Activated CD8-positive, alpha-beta T cell treated with anti-CD3 and anti-CD28 coated beads for 36 hours (primary cell): ENCODE data around the gene CLDN3. TPM values are rescaled to one million over a fixed set of nuclear protein-coding genes. Genes with fewer than 3 reads are reported as not detected.

Source experiments
- ATAC-seq: fragments of 200-7000 bp; cut with Tn5 transposase; one replicate; pipeline ENCODE4 v1.10.0; 2021; ENCODE audit warnings: mild to moderate bottlenecking, moderate library complexity
- CTCF ChIA-PET: fragments of 350-600 bp; sonication (Branson Sonifier 250); formaldehyde crosslinking; loops from one replicate; lab custom pipeline; 2021; ENCODE audit warnings: antibody characterized with exemption; lab: Charles Lee
- POLR2A ChIA-PET: fragments of 350-600 bp; sonication (Branson Sonifier 250); formaldehyde crosslinking; loops from one replicate; lab custom pipeline; 2021; ENCODE audit warnings: antibody characterized with exemption; lab: Charles Lee
- DNase-seq: peaks from one replicate; pipeline ENCODE4 v3.0.0-alpha.2; 2020
- H3K27ac Mint-ChIP-seq: one replicate; pipeline ENCODE4 v1.8.0; 2021; ENCODE audit warnings: mild to moderate bottlenecking, mixed read lengths
- H3K27me3 Mint-ChIP-seq: one replicate; pipeline ENCODE4 v1.8.0; 2021; ENCODE audit warnings: mixed read lengths
- H3K36me3 Mint-ChIP-seq: one replicate; pipeline ENCODE4 v1.8.0; 2021; ENCODE audit warnings: low read depth, mixed read lengths
- H3K4me1 Mint-ChIP-seq: one replicate; pipeline ENCODE4 v1.8.0; 2021; ENCODE audit warnings: low read depth, mixed read lengths
- H3K4me3 Mint-ChIP-seq: one replicate; pipeline ENCODE4 v1.8.0; 2021; ENCODE audit warnings: mild to moderate bottlenecking, moderate library complexity, mixed read lengths
- H3K9me3 Mint-ChIP-seq: one replicate; pipeline ENCODE4 v1.8.0; 2021; ENCODE audit warnings: mixed read lengths
- CTCF ChIP-seq: fragments of 200-600 bp; IDR thresholded peaks from one replicate; pipeline ENCODE4 v1.8.0; 2022; ENCODE audit warnings: antibody characterized with exemption, mild to moderate bottlenecking
- intact Hi-C: fragments of 100-400 bp; cut with micrococcal nuclease; formaldehyde crosslinking; loops from one replicate; pipeline ENCODE4 v1.10.0; 2022
- total RNA-seq, 2 experiments: library from RNA; stranded (reverse); gene quantifications; one replicate each; pipeline ENCODE4 v1.2.3, GENCODE V29; 2021

Gene CLDN3
- total RNA-seq: not detected

GRCh38 chr7:73770002-73770859 is at the start of gene CLDN3:
Gene CLDN3 (minus strand): TSS chr7:73770270. CDS start chr7:73770049, 221 bp downstream.
- H3K27ac Mint-ChIP-seq: no peak within 1 kb of the TSS
- peaks cover 36% of the 10 kb centered on the region for H3K27me3 Mint-ChIP-seq
- CTCF ChIA-PET: no interaction called here
- peaks cover 6% of the 10 kb centered on the region for H3K4me1 Mint-ChIP-seq
- H3K9me3 Mint-ChIP-seq: no peaks in the 10 kb centered on the region
- H3K36me3 Mint-ChIP-seq: no peaks in the 10 kb centered on the region
- POLR2A ChIA-PET: no interaction called here
- DNase-seq (peak; percentile 12), ATAC-seq (peak; percentile 45)
- intact Hi-C loops: no loop called here
- H3K4me3 Mint-ChIP-seq: no peak within 1 kb of the TSS
- no peak for TF ChIP-seq CTCF

- Mint-ChIP-seq H3K9me3 (no peaks in the 10 kb centered on the region), H3K27ac (no peak overlapping the region), H3K36me3 (no peaks in the 10 kb centered on the region), H3K4me1 (no peaks in the 10 kb centered on the region), H3K4me3 (no peak overlapping the region), H3K27me3 (peaks cover 7% of the 10 kb centered on the region)
- ChIA-PET POLR2A (no interaction called here), CTCF (no interaction called here)
- DNase-seq (no peak), ATAC-seq (no peak)
- TF ChIP-seq CTCF: no peak
- intact Hi-C loops: no loop called here
Measured at GRCh38 chr7:73817121-73817520, 47.1 kb upstream of the CLDN3 start.

- DNase-seq: no peak
- intact Hi-C loops: no loop called here
- no peaks in the 10 kb centered on the region for H3K9me3 Mint-ChIP-seq
- no peak for ATAC-seq
- peaks cover 8% of the 10 kb centered on the region for H3K27me3 Mint-ChIP-seq
- H3K4me3 Mint-ChIP-seq: no peak overlapping the region
- no peak overlapping the region for H3K27ac Mint-ChIP-seq
- no peaks in the 10 kb centered on the region for H3K4me1 Mint-ChIP-seq
- ChIA-PET CTCF (interaction anchor here (5.8 kb wide), 1 partner anchor 39 kb away, joined by 85 read pairs; no protein-coding TSS in a partner anchor), POLR2A (no interaction called here)
- no peaks in the 10 kb centered on the region for H3K36me3 Mint-ChIP-seq
- no peak for TF ChIP-seq CTCF
Measured at GRCh38 chr7:73815436-73815835, 45.4 kb upstream of the CLDN3 start.

GRCh38 chr7:73812996-73813395 is 42.9 kb upstream of the CLDN3 start:
- no peak for ATAC-seq
- H3K36me3 Mint-ChIP-seq: no peaks in the 10 kb centered on the region

More at GRCh38 chr7:73812996-73813395, 42.9 kb upstream of the CLDN3 start:
- intact Hi-C loops: no loop called here
- Mint-ChIP-seq H3K27ac (no peak overlapping the region), H3K4me1 (no peaks in the 10 kb centered on the region), H3K4me3 (no peak overlapping the region), H3K9me3 (no peaks in the 10 kb centered on the region), H3K27me3 (peaks cover 7% of the 10 kb centered on the region)
- POLR2A ChIA-PET: no interaction called here
- CTCF ChIA-PET: interaction anchor here (5.8 kb wide), 1 partner anchor 42 kb away, joined by 85 read pairs; no protein-coding TSS in a partner anchor
- DNase-seq: no peak
- TF ChIP-seq CTCF: no peak
